ENCODE data around the gene TOR1A. TPM values are rescaled to one million over a fixed set of nuclear protein-coding genes. Genes with fewer than 3 reads are reported as not detected.

Gene TOR1A
- total and polyA plus RNA-seq, 2 donors (not counting 1 experiment from before 2014, with no cell fraction given): 31.5 to 80.2 TPM

GRCh38 chr9:129848712-129849441 lies 24.9 kb upstream of the TOR1A start:
- Histone ChIP-seq H2AFZ (ENCODE audit: low read length) (no peak overlapping the region), H4K20me1 (ENCODE audit: control insufficient read depth, extremely low read depth, insufficient read depth, low read length) (no peaks in the 10 kb centered on the region), H3K9me3 (ENCODE audit: control insufficient read depth, insufficient read depth, low read depth, low read length) (no peaks in the 10 kb centered on the region), H3K27ac (ENCODE audit: insufficient read depth, low read length) (no peak overlapping the region), H3K79me2 (ENCODE audit: control insufficient read depth, insufficient read depth, low read length) (no peaks in the 10 kb centered on the region), H3K36me3 (ENCODE audit: control insufficient read depth, insufficient read depth, low read length) (peaks cover 1% of the 10 kb centered on the region), H3K4me2 (ENCODE audit: extremely low read depth, insufficient read depth, low read length) (no peak overlapping the region), H3K4me3 (replicated peaks in 1 of 4; ENCODE audit: control extremely low read depth in 1 of 4, insufficient read depth in 1 of 4, low read depth in 3 of 4, low read length in 4 of 4) (no peak overlapping the region), H3K4me1 (ENCODE audit: control insufficient read depth, extremely low read depth, insufficient read depth, low read length) (no peaks in the 10 kb centered on the region), H3K27me3 (ENCODE audit: control insufficient read depth, insufficient read depth, low read length) (no peaks in the 10 kb centered on the region), H3K9ac (ENCODE audit: insufficient read depth, low read length) (no peak overlapping the region)
- no peak for TF ChIP-seq EZH2 (IDR thresholded peaks at IDR 0.05; ENCODE audit: low read length, missing control alignments)
- TF ChIP-seq, protein P1, sequence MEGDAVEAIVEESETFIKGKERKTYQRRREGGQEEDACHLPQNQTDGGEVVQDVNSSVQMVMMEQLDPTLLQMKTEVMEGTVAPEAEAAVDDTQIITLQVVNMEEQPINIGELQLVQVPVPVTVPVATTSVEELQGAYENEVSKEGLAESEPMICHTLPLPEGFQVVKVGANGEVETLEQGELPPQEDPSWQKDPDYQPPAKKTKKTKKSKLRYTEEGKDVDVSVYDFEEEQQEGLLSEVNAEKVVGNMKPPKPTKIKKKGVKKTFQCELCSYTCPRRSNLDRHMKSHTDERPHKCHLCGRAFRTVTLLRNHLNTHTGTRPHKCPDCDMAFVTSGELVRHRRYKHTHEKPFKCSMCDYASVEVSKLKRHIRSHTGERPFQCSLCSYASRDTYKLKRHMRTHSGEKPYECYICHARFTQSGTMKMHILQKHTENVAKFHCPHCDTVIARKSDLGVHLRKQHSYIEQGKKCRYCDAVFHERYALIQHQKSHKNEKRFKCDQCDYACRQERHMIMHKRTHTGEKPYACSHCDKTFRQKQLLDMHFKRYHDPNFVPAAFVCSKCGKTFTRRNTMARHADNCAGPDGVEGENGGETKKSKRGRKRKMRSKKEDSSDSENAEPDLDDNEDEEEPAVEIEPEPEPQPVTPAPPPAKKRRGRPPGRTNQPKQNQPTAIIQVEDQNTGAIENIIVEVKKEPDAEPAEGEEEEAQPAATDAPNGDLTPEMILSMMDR (conservative IDR thresholded peaks at IDR 0.05 in 1 of 2, IDR thresholded peaks at IDR 0.05 in 1 of 2; ENCODE audit: low read depth in 1 of 2, low read length in 2 of 2): no peak
- no peak for DNase-seq (ENCODE audit: low read depth in 2 of 2)

- Histone ChIP-seq H3K9me3 (ENCODE audit: control insufficient read depth, insufficient read depth, low read depth, low read length) (no peaks in the 10 kb centered on the region), H3K4me3 (replicated peaks in 1 of 4; ENCODE audit: control extremely low read depth in 1 of 4, insufficient read depth in 1 of 4, low read depth in 3 of 4, low read length in 4 of 4) (no peak overlapping the region), H3K27me3 (ENCODE audit: control insufficient read depth, insufficient read depth, low read length) (no peaks in the 10 kb centered on the region), H3K9ac (ENCODE audit: insufficient read depth, low read length) (no peak overlapping the region), H3K36me3 (ENCODE audit: control insufficient read depth, insufficient read depth, low read length) (no peaks in the 10 kb centered on the region), H3K4me1 (ENCODE audit: control insufficient read depth, extremely low read depth, insufficient read depth, low read length) (no peaks in the 10 kb centered on the region), H3K27ac (ENCODE audit: insufficient read depth, low read length) (no peak overlapping the region), H3K79me2 (ENCODE audit: control insufficient read depth, insufficient read depth, low read length) (no peaks in the 10 kb centered on the region), H3K4me2 (ENCODE audit: extremely low read depth, insufficient read depth, low read length) (no peak overlapping the region), H2AFZ (ENCODE audit: low read length) (no peak overlapping the region), H4K20me1 (ENCODE audit: control insufficient read depth, extremely low read depth, insufficient read depth, low read length) (no peaks in the 10 kb centered on the region)
- TF ChIP-seq, protein P1 (conservative IDR thresholded peaks at IDR 0.05 in 1 of 2, IDR thresholded peaks at IDR 0.05 in 1 of 2; ENCODE audit: low read depth in 1 of 2, low read length in 2 of 2): no peak
- TF ChIP-seq EZH2 (IDR thresholded peaks at IDR 0.05; ENCODE audit: low read length, missing control alignments): no peak
- no peak for DNase-seq (ENCODE audit: low read depth in 2 of 2)
Measured at GRCh38 chr9:129845373-129845772, 21.4 kb upstream of the TOR1A start.

DNA sequence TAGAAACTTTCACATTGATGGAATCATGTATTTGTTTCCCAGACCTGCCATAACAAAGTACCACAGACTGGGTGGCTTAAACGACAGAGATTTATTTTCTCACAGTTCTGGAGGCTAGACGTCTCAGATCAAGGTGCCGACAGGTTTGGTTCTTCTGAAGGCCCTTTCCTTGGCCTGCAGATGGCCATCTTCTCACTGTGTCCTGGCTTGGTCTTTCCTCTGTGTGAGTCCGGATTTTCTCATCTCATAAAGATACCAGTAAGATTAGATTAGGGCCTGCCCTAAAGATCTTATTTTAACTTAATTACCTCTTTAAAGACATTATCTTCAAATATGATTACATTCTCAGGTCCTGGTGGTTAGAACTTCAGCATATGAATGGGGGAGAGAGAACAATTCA lies 17.1 kb upstream of the TOR1A start:
- Histone ChIP-seq H3K36me3 (ENCODE audit: control insufficient read depth, insufficient read depth, low read length) (no peaks in the 10 kb centered on the region), H3K27me3 (ENCODE audit: control insufficient read depth, insufficient read depth, low read length) (no peaks in the 10 kb centered on the region), H2AFZ (ENCODE audit: low read length) (no peak overlapping the region), H3K4me1 (ENCODE audit: control insufficient read depth, extremely low read depth, insufficient read depth, low read length) (peaks cover 11% of the 10 kb centered on the region), H3K9ac (ENCODE audit: insufficient read depth, low read length) (no peak overlapping the region), H3K4me3 (replicated peaks in 1 of 4; ENCODE audit: control extremely low read depth in 1 of 4, insufficient read depth in 1 of 4, low read depth in 3 of 4, low read length in 4 of 4) (no peak overlapping the region), H3K27ac (ENCODE audit: insufficient read depth, low read length) (no peak overlapping the region), H3K79me2 (ENCODE audit: control insufficient read depth, insufficient read depth, low read length) (peaks cover 2% of the 10 kb centered on the region), H4K20me1 (ENCODE audit: control insufficient read depth, extremely low read depth, insufficient read depth, low read length) (no peaks in the 10 kb centered on the region), H3K4me2 (ENCODE audit: extremely low read depth, insufficient read depth, low read length) (no peak overlapping the region), H3K9me3 (ENCODE audit: control insufficient read depth, insufficient read depth, low read depth, low read length) (no peaks in the 10 kb centered on the region)
- TF ChIP-seq EZH2 (IDR thresholded peaks at IDR 0.05; ENCODE audit: low read length, missing control alignments): no peak
- TF ChIP-seq, protein P1 (conservative IDR thresholded peaks at IDR 0.05 in 1 of 2, IDR thresholded peaks at IDR 0.05 in 1 of 2; ENCODE audit: low read depth in 1 of 2, low read length in 2 of 2): no peak
- no peak for DNase-seq (ENCODE audit: low read depth in 2 of 2)
